Pulmonary artery endothelial cell (primary cell): Measurements from ENCODE around the gene CTNNA3. TPM values are rescaled to one million over a fixed set of nuclear protein-coding genes. Genes with fewer than 3 reads are reported as not detected.
"Not testable (repeated sequence)": the region's sequence is repeated elsewhere in the genome, so short reads cannot be mapped to it uniquely, and the experiment has no call there.

ENCODE experiments used
- DNase-seq: peaks from one replicate; pipeline ENCODE4 v3.0.0-alpha.2; 2011; ENCODE audit warnings: low read depth, low spot score
- total RNA-seq: library from RNA; depleted of rRNA; stranded (reverse); fragments of >200 nt; gene quantifications from 2 replicates; pipeline ENCODE4 v1.2.3, GENCODE V29; 2014

The CTNNA3 gene
- total RNA-seq, 1 donor from 2014 or later: not detected

DNA sequence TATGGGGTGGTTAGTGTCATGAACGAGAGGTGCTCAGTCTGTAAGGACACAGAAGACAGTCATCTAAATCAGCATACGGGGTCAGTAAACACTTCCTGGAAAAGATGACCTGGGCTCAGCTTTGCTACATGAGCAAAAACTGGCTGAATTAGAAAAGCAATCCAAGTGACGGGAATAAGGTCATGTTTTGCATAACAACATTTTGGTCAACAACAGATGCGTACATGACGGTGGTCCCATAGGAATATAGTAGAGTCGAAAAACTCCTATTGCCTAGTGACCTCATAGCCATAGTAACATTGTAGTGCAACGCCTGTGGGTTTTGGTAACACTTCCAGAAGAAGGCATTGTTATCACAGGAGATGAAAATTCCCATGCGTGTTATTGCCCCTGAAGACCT, 92.9 kb downstream of the CTNNA3 start:
- no peak for DNase-seq

DNA sequence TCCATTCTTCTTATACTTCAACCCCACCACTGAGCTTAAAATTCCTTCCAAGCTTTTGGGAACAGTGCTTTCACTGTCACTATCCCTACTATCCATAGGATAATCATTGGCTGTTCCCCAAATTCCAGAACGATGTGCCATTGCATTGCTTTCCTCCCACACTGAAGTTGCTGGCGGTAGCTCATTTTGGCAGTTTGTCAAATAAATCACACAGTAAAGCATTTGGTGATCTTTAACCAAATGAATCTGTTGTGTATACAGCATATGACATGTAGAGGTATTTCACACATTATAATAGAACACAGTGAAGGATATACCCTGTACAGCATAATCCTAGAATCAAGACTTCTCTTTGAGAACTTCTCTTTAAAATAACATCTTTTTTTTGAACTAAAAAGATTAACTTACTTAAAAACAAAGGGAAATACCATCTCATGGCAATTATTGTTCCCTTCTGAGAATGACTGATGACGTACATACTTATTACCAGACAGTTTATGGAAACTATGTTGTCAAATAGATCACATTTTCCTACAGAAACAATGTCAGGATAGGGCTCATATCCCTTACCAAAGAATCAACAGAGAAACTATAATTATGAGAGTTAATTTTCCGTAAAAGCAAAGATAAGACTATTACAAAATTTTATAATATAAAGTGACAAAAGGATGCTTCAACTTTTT, 93.6 kb downstream of the CTNNA3 start:
- DNase-seq: no peak

DNA sequence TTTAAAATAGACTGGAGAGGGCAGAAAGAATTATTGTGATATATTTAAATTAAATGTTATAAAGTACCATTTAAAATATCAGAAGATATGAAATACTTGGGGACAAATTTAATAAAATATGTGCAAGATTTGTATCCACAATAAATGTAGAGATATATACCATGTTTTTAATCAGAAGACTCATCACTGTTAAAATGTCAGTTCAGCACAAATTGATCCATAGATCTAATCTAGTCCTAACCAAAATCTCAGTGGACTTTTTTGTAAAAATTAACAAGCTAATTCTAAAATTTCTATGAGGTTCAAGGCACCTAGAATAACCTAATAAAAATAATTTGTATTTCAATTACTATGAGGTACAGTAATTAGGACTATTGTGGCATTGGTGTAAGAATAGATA, 96.4 kb downstream of the CTNNA3 start:
- DNase-seq: no peak

DNA sequence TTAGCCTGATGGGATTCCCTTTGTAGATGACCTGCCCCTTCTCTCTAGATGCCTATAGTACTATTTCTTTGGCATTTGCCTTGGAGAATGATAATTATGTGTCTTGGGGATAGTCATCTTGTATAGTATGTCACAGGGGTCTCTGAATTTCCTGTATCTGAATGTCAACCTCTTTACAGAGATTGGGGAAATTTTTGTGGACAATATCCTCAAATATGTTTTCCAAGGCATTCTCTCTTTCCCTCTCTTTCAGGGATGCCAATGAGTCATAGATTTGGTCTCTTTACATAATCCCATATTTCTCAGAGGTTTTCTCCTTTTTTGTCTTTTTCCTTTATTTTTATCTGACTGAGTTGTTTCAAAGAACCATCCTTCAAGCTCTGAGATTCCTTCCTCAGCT, 99.4 kb downstream of the CTNNA3 start:
- no peak for DNase-seq

DNA sequence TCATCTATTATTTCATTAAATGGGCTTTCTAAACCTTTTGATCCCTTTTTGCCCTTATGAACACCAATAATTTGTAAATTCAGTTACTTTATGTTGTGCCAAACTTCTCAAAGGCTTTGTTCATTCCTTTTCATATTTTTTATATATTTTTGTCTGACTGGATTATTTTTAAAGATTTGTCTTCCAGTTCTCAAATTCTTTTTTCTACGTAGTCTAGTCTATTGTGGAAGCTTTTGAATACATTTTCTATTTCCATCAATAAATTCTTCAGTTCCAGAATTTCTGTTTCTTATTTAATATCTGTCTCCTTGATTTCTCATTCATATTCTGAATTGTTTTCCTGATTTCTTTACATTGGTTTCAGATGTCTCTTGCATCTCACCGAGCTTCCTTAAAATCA, 108.2 kb downstream of the CTNNA3 start:
- no peak for DNase-seq

DNA sequence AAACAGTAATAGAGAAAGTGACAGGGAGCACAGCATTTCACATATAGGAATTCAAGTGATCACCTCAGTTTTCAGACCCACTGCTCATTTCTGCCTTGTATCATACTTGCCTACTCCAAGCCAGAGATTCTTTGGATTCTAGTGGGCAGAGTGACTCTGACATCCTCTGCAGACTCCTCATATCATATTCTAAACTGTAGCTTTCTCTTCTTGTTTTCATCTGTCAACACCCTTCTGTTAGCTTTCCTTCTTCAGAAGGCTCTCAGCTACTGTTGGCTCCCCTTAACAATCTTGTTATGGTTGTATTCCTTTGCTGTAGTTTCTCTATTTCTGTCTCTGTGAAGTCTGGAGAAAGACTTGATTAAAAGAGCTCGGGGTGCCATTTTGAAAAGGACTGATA, 120.5 kb downstream of the CTNNA3 start:
- DNase-seq: no peak

DNA sequence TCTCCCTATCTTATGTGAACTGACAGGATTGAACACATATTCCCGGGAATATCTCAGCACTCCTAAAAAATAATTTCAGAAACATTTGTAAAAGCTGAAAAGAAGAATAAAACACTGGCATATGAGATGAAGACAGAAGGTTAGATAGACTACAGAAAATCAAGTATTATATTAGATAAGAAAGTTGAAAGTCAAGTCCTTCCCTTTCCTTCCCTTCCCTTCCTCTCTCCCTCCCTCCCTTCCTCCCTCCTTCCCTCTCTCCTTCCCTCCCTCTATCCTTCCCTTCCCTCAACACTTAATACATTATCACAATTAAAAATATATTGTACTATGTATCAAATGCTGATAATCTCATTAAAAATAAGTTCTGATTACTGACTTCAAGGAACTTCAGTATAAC, 122.5 kb downstream of the CTNNA3 start:
- DNase-seq: no peak

DNA sequence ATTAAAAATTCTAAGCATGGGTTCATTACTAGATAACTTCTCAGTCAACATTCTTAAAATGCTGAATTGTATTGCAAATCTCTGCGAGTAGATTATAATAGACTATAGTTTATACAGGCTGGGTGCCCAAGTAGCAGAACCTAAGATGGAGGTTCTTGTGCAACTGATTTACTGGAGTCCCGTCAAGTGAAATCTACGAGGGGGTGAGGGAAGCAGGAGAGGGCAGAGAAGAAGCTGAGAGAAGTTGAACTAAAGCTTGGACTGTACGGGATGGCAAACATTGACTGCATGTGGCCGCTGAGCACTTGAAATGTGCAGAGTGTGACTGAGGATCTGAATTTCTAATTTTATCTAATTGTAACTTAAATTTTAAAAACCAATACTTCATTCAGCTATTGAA, 124.5 kb downstream of the CTNNA3 start:
- no peak for DNase-seq

DNA sequence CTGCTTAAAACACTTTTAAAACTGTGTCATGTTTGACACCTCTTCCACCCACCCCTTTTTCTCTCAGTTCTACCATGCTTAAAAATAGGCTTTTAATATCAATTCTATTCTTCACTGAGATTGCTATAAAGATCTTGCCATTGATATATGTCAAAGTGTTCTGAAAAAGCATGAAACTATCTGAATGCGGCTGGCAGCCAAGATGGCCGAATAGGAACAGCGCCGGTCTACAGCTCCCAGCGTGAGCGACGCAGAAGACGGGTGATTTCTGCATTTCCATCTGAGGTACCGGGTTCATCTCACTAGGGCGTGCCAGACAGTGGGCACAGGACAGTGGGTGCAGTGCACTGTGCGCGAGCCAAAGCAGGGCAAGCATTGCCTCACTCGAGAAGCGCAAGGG, 137.7 kb downstream of the CTNNA3 start:
- DNase-seq: not testable (repeated sequence)

DNA sequence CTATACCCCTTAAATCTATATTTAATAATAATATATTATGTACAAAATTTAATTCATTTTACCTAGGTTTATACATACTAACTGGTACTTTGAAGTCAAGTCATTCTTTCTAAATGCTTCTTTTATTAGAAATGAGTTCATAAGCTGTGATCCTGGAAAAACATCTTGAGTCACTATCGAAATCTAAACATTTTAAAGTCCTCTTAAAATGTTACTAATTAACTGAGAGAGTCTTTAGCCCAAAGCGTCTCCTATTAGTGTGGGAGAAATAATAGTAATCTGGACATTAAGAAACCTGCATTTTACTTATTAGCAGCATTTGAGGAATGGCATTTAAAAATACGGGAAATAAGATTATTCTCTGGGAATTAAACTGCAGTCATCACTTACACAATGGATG, 142.7 kb downstream of the CTNNA3 start:
- DNase-seq: no peak

DNA sequence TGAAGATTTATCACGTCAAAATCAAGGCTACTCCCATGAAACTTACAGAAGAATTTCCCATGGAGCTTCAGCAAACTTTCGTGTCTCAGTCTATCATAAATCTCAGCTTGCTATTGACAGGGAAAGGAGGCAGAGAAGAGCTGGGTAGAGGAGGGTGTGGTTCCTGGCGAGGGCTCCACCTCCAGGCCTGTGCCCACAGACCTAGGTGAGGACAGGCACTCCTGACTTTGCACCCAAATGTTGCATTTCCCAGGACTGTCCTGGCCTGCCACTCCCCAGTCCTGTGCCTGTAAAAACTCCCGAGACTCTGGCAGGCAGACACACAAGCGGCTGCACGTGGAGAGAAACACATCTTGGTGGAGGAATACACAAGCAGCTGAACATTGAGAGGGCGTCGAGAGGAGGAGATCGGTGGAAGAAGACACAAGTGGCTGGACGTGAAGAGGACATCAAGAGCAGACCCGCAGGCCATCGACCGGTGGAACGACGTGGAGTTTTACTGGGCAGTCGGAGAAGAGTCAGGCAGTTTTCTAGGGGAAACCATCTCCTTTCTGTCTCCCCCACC, 145.1 kb downstream of the CTNNA3 start:
- no peak for DNase-seq

DNA sequence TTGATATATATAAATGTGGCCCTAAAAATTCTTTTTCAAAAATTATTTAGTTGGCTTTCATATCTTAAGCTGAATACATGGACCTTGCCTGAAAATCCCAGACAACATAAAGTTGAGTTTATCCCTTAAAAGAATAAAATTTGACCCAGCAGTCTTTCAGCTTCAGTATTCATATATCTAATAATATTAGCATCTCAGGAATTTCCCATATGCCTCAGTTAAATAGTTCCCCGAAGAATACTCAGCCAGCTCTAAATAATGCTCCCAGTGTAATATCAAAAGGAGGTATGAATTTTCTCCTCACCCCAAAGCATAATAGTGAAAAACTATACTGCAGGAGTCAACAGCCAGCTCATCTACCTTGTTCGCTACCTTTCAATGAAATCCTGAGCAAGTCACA, 145.9 kb downstream of the CTNNA3 start:
- no peak for DNase-seq

DNA sequence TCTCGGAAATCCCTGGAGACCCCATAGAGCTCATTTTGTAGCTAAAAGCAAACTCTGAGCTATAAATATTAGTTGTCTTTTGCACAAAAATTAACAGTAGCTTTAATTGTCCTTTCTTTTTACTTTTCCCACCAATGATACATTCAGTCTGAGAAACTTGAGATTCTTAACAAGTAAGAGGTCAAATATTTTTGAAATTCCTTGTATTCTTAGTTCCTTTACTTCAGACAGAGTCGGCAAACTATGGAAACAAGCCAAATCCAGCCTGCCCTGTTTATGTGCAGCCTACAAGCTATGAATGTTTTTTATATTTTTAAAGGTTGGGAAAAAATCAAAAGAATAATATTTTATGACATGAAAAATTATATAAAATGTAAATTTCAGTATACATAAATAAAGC, 146.6 kb downstream of the CTNNA3 start:
- DNase-seq: no peak

DNA sequence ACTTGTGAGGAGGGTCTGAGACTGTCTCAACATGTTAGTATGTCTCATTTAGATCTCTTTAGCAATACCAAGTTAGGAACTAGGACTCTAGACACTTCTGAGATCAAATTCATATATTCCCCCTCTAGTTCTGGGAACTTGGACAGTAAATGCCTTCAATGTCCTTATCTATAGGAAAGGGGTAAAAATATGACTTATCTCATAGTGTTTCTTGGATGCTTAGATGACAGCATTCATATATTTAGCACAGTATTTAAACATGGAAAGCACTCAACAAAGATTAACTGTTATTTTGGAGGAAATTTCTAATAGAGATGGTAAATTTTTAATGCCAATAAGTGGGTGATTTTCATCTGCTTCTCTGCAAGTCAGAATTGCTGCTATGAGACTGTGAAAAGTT, 154.6 kb downstream of the CTNNA3 start:
- no peak for DNase-seq

DNA sequence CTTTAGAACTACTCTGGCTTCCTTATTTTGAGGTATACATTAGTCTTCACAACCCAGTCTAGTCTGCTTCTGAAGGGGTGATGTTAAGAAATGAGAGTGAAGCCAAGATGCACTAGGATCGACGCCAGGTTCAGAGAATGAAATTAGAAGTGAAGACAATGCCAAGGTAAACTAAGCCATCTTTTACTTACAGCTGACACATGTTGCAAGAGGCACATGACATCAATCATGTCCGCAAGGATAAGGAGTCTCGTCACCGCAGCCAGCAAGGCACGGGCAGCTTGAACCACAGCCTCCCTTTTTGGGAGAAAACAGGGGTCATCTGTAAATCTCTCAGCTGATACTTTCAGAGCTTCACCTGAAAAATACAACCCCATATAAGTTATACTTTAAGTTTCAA, 156.7 kb downstream of the CTNNA3 start:
- no peak for DNase-seq

DNA sequence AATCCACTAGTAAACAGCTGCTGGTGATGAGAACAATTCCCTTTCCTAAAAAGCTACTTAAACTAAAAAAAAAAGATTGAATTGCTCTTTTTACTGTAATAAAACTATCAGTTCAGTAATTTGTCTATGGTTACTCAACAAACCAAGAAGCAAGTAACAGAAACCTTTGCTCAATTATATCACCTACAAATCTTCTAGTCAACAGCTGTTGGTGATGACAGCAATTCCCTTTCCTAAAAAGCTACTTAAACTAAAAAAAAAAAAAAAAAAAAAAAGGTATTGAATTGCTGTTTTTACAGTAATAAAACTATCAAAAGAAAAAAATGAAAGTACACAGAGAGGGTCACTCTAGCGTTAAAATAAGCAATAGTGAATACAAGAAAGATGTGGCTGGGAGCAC, 158.1 kb downstream of the CTNNA3 start:
- DNase-seq: no peak

DNA sequence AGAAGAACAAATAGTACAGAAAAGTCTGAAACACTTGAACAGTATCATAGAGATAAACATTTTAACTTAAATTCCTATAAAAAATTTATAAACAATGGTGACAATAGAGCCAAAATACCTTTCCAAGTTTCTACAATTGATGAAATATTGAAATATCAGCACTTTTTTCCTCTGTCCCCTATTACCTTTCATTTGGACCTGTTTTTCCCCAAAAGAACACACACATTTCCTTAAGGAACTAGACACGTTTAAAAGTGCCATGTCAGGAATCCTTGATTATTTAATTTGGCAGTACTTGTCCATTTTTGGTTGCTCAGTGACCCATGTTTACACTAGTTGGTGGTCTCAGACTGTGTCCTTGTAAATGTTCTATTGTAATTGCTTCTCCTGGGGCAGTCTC, 162.6 kb downstream of the CTNNA3 start:
- no peak for DNase-seq

DNA sequence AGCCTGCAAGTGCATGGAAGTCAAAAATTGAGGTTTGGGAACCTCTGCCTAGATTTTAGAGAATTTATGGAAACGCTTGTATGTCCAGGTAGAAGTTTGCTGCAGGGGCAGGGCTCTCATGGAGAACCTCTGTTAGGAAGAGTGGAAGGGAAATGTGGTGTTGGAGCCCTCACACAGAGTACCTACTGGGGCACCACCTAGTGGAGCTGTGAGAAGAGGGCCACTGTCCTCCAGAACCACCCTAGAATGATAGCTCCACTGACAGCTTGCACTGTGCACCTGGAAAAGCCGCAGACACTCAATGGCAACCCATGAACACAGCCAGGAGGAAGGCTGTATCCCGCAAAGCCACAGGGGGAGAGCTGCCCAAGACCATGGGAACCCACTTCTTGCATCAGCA, 165.0 kb downstream of the CTNNA3 start:
- DNase-seq: not testable (repeated sequence)

DNA sequence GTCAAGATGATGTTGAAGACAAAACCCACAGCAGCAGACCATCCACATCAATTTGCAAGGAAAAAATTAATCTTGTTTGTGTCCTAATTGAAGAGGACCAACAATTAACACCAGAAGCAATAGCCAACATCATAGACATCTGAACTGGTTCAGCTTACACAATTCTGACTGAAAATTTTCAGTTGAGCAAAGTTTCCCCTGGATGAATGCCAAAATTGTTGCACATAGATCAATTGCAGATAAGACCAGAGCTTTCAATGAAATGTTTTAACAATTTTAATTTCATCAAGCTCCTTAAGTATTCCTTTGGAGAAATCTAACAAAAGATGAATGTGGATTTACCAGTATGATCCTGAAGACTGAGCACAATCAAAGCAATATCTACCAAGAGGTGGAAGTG, 168.6 kb downstream of the CTNNA3 start:
- DNase-seq: no peak

DNA sequence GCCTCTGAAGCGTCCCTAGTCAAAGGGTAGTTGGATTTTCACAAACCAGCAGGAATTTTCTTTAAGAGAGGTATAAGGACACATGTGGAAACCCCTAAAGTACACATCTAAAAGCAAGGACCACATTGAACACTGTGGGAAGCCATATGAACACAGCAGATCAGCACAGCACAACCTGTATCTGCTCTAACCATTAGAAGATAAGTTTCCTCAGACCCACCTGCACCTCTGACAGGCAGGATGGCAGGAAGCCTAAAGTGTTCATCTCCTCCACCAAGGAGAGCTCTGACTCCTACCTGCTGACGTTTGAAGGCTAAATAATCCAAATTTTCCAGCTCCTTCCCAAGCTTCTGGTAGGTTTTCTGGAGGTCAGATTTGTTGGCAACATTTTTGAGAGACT, 174.4 kb downstream of the CTNNA3 start:
- no peak for DNase-seq

DNA sequence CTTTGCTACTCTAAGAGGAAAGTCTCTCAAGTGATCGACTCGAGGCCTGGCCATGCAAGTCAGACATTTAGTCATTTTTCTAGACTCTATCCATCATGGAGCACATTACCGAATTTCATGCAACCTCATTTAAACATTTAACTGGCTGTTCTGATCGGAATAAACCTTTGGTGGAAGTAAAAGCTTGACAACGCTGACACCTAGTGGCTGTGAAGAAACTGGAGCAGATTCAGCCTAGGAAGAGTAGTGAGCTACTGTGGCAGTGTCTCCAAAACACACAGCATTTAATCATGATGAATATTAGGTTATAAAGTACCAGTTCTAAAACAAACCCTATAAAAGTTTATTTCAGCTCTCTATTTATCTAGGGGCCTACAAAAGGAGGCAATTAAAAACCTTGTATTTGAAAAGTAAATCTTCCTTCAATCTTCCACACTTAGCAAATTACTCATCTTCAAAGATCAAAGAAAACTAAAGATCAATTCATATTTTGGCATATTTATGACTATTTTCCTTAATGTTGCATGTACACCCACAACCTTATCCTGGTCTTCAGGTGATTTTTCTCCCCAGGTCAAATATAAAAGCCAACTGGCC, 175.0 kb downstream of the CTNNA3 start:
- DNase-seq: no peak

DNA sequence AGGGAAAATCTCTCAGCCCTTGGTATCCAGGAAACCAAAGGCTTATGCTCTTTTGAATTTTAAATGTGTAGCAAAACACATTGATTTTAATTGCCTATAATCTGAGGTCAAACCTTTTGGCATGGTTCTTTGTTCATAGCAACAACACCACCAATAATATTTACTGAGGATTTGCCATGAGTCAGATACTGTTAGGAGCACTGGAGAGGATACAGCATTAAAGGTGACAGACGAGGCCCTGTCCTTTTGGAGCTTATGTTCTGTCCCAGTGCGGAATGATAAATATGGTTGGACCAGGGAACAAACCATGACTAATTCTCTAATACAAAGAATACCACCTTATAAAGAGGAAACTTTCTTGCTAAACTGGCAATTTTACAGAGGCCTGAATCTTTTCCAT, 176.6 kb downstream of the CTNNA3 start:
- no peak for DNase-seq

DNA sequence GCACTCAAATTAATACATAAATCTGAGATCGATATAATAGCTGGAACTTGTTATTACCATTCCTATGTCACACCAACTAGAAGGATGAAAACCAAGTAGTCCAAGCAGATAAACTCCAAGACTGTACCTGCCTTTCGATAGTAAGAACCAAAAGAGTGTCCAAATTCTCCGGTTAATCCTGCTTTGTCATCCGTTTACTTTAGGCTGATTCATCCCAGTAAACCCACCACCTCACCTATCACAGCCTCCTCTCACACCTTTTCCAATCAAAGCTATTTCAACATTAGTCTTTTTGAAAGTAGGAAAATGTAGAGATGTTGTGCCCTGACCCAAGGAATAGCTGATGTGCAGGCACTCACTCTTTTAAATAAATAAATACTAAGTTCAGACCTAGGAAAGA, 177.2 kb downstream of the CTNNA3 start:
- DNase-seq: no peak
